ENCODE data around the gene DENND2A.
"Not testable (repeated sequence)": the region's sequence is repeated elsewhere in the genome, so short reads cannot be mapped to it uniquely, and the experiment has no call there.

Gene DENND2A, protein sequence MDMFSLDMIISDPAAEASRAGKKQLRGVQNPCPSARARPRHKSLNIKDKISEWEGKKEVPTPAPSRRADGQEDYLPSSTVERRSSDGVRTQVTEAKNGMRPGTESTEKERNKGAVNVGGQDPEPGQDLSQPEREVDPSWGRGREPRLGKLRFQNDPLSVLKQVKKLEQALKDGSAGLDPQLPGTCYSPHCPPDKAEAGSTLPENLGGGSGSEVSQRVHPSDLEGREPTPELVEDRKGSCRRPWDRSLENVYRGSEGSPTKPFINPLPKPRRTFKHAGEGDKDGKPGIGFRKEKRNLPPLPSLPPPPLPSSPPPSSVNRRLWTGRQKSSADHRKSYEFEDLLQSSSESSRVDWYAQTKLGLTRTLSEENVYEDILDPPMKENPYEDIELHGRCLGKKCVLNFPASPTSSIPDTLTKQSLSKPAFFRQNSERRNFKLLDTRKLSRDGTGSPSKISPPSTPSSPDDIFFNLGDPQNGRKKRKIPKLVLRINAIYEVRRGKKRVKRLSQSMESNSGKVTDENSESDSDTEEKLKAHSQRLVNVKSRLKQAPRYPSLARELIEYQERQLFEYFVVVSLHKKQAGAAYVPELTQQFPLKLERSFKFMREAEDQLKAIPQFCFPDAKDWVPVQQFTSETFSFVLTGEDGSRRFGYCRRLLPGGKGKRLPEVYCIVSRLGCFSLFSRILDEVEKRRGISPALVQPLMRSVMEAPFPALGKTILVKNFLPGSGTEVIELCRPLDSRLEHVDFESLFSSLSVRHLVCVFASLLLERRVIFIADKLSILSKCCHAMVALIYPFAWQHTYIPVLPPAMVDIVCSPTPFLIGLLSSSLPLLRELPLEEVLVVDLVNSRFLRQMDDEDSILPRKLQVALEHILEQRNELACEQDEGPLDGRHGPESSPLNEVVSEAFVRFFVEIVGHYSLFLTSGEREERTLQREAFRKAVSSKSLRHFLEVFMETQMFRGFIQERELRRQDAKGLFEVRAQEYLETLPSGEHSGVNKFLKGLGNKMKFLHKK

DNA sequence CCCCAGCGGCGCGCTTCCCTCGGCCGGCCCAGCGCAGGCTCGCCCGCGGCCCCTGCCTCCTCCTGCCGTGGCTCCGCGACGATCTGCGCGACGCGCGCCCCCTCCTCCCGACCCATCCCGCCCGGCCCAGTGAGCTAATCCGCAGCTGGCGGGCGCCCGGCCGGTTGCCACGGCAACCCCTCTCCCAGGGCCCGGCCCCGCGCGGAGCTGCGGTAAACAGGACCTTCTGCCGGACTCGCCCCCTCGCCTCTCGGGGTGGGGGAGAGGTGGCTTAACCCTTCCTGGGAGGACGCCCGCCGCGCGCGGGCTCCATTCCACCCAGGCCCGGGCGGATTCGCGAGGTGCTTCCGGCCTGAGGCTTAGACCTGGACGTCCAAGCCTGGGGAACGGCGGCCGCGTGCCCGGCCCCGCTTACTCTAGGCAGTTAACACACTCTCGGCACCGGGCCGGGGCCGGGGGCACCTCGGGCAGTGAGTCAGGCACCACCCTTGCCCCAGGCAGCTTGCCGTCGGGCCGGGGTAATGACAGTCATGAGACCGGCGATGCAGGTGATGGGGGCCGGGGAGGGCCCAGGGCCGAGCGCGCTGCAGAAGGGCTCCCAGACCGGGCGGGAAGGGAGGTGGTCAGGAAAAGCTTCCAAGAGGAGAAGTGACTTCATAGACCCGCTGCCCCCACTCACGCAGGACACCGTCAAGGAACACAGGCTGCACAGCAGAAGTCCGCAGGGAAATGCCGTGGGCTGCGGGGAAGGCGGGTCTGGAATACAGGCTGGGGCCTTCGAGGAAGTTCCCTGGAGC lies at the start of gene DENND2A:
Gene DENND2A (minus strand): TSS at position 87 of the 797 bp plus-strand sequence. CDS start 38,416 bp downstream, outside the sequence.
- DNase-seq: no peak

DNA sequence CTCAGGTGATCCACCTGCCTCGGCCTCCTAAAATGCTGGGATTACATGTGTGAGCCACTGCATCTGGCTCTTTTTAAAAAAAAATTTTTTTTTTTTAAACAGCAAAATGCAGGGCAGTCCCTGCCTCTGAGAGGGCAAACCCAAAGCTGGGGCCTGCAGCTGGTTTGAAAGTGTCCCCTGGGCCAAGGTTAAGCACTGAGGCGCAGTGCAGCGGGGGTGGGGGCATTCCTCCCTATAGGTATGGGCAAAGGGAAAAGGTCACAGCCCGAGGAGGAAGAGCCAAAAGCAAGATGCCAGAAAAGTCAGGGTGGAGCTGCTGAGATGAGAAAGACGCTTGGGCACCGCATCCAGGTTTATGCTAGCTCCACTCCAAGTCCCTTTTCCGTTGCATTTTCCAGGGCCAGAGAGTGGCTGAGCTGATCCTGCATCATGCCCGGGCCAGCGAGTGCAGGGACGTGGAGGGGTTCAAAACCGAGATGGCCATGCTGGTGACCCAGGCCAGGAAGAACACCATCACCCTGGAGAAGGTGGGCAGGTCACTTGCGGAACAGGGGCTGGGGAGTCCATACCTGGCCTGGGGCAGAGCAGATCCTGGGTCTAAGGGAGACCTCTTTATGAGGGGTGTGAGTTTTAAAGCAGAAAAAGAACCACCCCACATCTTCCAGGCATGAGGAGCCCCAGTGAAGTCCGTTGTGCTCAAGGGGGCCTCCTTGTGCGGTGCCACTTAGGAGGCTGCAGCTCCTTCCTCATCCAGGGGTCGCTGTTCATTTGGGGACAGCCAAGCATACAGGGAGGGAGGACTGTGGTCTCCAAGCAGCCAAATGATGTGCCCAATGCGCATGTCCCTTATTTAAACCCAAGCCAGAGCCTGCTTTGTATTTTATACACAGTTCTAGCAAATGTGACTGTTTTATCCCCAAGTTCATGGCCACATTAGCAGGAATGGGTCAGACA lies 48.9 kb upstream of the DENND2A start:
- no peak for DNase-seq

DNA sequence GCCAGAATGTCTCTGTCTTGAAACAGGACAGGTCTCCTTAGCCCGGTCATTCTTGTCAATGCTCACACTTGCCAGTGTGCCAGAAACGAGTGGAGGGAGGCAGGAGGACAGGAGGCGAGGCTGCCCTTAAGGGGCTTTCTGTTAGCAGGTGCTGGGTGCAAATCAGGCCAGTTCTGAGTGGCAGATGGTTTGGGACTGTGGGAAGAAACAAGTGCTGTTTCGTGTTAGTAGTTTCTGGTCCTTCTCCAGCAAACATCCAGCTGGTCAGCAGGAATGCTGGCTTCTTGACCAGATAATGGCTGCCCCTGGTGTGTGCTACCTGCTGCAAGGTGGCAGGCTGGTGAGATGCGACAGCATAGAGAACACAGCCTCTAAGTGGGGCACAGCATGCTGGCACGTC lies 47.7 kb upstream of the DENND2A start:
- DNase-seq: no peak

DNA sequence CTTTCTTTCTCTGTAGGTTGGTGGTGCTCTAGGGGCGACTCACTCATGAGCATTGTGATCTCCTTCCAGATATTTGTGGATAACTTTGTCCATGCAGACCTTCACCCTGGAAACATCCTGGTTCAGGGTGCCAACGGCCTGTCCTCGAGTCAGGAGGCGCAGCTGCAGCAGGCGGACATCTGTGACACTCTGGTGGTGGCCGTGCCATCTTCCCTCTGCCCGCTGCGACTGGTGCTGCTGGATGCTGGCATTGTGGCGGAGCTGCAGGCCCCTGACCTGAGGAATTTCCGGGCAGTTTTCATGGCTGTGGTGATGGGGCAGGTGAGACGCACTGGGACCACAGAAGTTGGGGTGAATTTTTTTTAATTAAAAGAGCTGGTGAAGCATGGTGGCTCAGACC lies 46.3 kb upstream of the DENND2A start:
- no peak for DNase-seq

DNA sequence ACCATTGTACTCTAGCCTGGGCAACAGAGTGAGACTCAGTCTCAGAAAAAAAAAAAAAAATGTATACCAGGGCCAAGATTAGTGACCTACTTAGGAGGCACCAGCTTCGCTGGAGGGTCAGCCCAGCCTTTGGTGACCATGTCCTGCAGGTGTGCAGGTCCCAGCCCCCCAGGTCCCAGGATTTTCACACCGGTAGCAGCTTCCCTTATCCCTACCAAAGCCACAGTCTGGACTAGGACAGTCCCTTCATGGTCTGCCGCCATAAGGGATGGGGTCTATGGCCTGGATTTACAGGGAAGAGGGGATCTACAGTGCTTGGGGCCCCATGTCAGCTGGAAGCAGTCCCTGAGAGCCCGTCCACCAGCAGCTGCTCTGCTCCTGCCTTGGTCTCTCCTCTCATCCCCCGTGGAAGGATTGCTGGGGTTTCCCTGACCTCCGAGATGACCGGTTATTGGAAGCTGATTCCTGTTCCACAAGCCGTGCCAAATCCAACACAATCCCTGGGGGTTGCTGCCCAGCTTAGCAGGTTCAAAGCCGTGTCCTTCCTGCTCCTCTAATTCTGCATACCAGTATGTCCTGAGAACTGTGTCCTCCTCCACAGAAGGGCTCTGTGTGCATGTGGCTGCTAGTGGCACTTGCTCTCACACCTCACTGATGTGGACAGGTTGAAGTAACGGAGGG lies 44.9 kb upstream of the DENND2A start:
- no peak for DNase-seq

DNA sequence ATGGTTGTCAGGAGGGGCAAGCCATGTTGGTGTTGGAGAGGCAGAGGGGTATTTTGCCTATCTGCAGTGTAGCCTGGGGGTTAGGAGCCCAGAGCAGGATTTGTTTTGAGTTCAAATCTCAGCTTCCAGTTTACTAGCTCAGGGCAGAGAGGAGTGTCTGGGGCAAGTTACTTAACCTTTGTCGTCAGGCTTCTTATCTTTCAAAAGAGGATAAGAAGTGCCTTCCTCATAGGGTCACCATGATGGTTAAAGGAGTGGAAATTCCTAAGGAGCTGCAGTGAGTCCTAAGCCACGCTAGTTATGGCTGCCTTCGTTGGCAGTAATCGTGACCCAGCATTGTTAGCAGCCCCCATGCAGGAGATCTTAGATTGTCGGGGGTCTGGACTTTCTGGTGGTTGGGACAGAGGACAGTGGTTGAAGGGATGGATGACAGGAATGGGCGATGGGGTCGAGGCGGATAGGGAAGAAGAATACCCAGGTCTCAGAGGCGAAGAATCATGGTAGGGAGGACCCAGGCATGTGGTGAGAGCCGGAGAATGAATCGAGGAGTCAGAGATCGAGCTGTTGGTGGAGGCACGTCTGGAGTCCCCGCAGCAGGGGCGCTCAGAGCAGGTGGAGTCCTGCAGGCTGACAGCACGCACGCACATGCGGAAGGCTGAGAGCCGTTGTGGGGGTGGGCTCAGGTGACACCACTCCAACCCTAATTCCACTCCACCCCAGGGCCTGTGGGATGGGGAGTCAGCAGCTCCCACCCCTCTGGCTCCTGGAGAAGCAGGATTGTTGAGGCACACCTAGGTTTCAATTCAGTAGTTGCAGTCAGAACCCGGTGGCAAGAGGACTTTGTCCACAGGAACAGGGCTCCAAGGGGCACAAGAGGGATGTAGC lies 43.7 kb upstream of the DENND2A start:
- DNase-seq: no peak

DNA sequence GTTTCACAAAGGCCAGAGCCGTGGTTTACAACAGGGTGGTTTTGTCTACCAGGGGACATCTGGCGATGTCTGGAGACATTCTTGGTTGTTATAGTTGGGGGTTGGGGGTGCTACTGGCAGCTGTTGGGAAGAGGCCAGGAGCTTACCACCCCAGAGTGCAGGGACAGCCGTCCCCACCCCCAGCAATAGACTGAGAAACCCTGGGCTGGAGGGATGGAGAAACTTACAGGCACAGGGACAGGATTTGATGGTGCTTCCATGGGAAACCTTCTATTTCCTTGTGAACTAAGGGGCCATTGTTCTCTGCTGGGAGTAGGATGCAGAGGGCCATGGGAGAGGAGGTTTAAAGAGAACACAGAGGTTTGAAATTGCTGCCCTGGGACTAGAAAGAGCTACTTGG lies 43.0 kb upstream of the DENND2A start:
- no peak for DNase-seq

DNA sequence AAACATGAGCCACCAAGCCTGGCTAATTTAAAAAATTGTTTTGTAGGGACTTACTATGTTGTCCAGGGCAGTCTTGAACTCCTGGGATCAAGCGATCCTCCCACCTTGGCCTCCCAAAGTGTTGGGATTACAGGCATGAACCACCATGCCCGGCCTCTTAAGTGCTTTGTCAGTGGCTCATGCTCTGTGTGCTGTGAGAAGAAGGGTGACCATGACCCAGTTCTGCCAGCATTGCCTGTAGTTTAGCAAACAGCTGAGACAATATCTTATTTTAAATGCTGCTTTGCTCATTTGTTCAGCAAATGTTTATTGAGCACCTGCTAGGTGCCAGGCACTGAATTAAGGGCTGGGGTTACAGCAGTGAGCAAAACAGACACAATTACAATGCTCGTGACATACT lies 41.2 kb upstream of the DENND2A start:
- no peak for DNase-seq

DNA sequence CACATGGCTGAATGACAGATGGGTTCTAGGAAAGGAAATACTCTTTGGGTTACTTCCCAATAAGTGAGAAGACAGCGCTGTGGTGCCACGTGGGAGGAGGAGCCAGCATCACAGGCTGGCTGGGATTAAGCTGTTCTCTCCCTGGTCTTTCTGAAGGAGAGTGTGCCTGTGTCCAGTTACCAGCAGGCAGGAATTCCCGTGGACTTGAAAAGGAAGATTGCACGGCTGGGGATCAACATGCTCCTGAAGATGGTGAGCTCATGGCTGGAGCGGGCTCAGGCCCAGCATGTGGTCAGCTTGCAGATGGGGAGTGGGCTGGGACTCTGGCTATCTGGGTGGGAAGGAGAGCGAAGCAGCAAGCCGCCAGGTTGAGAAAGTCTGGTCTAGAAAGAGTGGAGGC lies 40.3 kb upstream of the DENND2A start:
- DNase-seq: no peak

DNA sequence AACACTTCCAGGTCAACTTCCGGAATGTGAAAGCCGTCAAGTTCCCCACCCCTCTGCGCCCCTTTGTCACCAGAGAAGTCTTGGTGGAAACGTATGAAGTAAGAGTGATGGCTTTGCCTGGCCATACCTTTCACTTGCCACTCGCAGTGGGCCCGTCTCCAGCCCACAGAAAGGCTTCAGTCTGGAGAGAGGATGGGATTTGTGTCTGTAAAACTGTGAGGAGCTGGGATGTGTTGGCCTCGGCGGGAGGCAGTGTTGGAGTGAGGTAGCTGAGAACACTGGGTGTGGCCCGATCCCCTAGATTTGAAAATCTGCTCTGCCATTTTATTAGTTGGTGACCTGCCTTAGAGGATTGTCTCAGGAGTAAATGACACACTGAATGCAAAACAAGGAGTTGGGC lies 38.6 kb upstream of the DENND2A start:
- DNase-seq: no peak

DNA sequence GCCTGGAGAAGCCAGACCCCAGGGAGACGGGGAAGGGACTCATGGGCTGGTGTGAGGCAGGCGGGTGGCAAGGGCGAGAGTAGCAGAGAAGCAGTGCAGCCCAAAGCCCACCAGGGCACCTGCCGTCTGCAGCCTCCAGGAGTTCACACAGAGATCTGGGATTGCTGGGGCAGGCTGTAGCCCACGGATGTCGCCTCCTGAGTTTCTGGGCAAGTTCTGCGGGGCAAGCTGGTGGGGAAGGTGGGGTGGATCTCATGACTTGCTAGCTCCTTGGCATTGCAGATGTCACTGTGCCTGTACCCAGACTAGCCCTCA lies 38.2 kb upstream of the DENND2A start:
- no peak for DNase-seq

DNA sequence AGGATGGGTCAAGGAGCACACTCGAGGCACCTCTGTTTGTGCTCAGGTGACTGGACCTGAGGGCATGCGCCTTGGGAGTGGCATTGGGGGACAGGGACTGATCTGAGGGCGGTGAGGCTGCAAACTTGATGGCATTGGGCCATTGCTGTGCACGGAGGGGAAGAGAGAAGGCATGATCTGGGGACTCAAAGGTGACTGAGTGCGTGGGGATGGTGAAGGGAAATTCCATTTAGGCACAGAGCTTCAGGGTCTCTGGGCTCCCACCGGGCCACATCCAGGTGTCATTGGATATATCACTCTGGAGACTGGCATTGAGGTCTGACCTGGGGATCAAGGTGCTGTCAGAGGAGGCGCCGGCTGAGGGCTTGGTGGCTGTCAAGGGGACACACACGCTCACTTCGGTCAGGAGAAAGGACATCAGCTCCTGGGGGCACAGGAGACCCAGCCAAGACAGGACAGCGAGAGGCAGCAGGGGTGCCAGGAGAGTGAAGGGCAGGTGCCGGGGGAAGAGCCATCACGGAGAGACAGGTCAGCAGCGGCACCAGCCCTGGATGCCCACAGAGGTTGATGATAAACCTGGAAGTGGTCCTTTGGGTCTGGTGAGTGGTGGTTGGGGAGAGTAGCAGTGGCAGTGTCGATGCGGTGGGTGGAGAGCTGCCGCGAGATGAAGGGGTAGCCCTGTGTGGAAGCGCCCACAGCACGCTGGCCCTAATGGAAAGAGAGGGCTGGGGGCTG lies 37.6 kb upstream of the DENND2A start:
- no peak for DNase-seq

DNA sequence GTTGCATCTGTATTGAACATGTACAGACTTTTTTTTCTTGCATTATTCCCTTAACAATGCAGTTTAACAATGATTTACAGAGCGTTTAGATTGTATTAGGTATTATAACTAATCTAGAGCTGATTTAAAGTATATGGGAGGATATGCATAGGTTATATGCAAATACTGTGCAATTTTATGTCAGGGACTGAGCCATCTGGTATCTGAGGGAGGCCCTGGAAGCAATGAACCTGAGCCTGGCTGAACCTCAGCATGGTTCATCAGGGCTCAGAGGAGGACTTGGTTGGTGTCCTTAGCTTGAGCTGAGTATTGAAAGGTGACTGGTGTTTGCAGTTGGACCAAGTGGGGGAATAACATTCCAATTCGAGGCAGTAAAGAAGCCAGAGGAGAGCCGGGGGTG lies 36.9 kb upstream of the DENND2A start:
- no peak for DNase-seq

DNA sequence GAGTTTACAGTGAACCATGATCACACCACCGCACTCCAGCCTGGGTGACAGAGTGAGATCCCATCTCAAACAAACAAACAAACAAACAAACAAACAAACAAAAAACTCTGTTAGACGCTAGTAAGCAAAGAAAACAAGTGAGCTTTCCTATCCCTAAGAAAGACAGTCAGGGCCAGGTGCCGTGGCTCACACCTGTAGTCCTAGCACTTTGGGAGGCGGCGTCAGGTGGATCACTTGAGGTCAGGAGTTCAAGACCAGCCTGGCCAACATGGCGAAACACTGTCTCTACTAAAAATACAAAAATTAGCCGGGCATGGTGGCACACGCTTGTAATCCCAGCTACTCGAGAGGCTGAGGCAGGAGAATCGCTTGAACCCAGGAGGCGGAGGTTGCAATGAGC lies 36.3 kb upstream of the DENND2A start:
- DNase-seq: not testable (repeated sequence)

DNA sequence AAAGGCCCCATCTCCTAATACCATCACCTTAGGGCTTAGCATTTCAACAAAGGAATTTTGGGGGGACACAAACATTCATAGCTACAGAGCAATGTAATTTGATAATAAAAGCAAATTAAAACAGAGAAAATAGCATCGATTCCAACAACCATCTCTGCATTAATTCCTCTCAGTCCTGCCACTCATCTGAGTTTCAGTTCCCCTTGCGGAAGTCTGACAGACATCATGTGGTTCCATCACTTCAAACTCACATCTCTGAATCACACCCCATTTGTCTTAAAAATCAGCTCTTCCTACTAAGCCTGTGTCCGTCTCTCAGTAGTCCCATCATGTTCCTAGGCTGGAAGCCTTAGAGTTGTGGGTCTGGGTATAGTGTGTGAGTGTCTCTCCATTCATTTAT lies 35.7 kb upstream of the DENND2A start:
- DNase-seq: no peak

DNA sequence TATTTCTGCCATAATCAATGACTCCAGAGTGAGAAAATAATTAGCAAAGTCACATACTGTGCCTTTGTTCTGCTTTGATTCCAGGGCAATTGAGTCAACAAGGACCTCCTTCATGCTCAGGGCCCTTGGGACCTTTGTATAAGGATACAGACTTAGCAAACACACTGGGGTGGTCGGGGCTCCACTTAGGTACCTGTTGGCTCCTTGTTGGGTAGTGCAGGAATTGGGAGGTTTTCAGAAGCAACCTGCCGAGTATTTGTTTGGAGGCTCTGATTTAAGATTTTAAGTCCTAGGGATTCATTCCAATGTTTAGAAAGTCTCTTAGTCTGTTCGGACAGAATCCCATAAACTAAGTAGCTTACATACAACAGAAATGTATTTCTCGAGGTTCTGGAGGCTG lies 35.1 kb upstream of the DENND2A start:
- no peak for DNase-seq

DNA sequence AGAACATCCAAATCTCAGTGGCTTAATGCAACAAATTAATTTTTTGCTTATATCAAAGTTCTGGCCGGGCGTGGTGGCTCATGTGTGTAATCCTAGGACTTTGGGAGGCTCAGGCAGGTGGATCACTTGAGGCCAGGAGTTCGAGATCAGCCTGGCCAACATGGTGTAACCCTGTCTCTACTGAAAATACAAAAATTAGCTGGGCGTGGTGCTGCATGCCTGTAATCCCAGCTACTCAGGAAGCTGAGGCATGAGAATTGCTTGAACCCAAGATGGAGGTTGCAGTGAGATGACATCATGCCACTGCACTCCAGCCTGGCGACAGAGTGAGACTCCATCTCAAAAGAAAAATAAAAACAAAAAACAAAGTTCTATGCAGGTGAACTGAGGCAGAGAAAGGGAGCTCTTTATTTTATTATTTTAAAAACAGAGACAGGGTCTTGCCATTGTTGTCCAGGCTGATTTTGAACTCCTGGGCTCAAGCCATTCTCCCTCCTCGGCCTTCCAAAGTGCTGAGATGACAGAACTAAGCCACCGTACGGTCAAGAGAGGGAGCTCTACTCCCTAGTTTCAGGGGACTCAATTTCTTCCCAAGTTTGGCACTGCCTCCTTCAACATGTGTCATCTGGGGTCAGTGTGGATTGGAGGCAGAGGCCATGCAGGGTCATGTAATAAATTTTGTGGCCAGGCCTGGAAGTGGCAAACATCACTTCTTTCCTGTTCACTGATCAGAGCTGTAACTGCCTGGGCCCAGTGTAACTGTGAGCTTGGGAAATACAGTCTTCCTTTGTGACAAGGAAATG lies 34.5 kb upstream of the DENND2A start:
- no peak for DNase-seq

DNA sequence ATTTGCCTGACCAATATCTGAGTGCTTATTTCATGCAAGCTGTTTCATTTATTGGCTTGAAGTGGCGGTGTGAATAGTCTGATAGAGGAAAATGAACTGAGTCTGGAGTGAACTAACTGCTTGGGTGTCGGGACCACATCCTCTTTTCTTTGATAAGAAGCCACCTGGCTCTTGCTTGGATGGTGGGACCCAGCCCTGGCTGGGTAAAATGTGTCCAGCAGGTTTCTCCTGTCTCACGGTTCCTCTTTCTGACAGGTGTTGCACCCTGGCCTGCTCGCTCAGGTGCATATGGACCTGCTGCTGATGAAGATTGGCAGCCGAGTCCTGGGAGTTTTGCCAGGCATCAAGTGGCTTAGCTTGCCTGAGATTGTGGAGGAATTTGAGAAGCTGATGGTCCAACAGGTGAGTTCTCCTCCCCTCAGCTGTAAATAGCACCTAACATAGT lies 33.8 kb upstream of the DENND2A start:
- DNase-seq: no peak

DNA sequence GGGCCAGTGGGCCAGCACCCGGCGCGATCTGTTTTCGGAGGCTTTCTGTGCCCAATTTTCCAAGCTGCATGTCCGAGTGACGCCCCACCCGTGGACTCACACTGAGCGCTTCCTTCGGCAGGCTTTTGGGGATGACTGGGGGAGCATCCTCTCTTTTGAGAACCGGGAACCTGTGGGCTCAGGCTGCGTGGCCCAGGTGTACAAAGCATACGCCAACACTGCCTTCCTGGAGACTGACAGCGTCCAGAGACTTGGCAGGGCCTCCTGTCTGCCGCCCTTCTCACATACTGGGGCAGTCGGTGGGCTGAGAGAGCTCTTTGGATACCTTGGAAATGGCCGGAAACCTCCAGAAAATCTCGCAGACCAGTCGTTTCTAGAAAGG lies 33.2 kb upstream of the DENND2A start:
- DNase-seq: no peak

Measured in NCI-H1694 (cell line).